SK-N-SH treated with all-trans-retinoic acid at 6 μM for 48 hours (cell line): ENCODE data around the gene KAT2B.

ENCODE experiments used
- ATAC-seq: fragments of 200-7000 bp; cut with Tn5 transposase; 3 replicates; pipeline ENCODE4 v1.9.1; 2020; ENCODE audit warnings: mild to moderate bottlenecking, moderate library complexity
- BACH2 ChIP-seq: fragments of 250-450 bp; sonication (Bioruptor Pico); IDR thresholded peaks from 2 replicates; pipeline ENCODE4 v1.9.0; 2021; ENCODE audit warnings: mild to moderate bottlenecking, borderline replicate concordance
- CSDC2 ChIP-seq: fragments of 250-450 bp; sonication (Bioruptor Pico); IDR thresholded peaks from 2 replicates; pipeline ENCODE4 v1.5.0; 2020; ENCODE audit warnings: mild to moderate bottlenecking, moderate library complexity
- CSRNP3 ChIP-seq: fragments of 250-450 bp; sonication (Bioruptor Pico); IDR thresholded peaks from 2 replicates; pipeline ENCODE4 v1.5.1; 2021; ENCODE audit warnings: mild to moderate bottlenecking, moderate library complexity
- GLIS3 ChIP-seq: fragments of 250-450 bp; sonication (Bioruptor Pico); IDR thresholded peaks from 2 replicates; pipeline ENCODE4 v1.5.0; 2020; ENCODE audit warnings: mild to moderate bottlenecking, moderate library complexity
- ISL1 ChIP-seq: fragments of 250-450 bp; sonication (Bioruptor Pico); IDR thresholded peaks from 2 replicates; pipeline ENCODE4 v2.1.2; 2022; ENCODE audit warnings: mild to moderate bottlenecking, moderate library complexity
- OSR1 ChIP-seq: fragments of 250-450 bp; sonication (Bioruptor Pico); IDR thresholded peaks from 2 replicates; pipeline ENCODE4 v1.8.0; 2022; ENCODE audit warnings: moderate library complexity, mild to moderate bottlenecking, inconsistent platforms
- PATZ1 ChIP-seq: fragments of 250-450 bp; sonication (Bioruptor Pico); IDR thresholded peaks from 2 replicates; pipeline ENCODE4 v1.8.0; 2020; ENCODE audit warnings: mild to moderate bottlenecking, moderate library complexity, borderline replicate concordance
- RARB ChIP-seq: fragments of 250-450 bp; sonication (Bioruptor Pico); IDR thresholded peaks from 2 replicates; pipeline ENCODE4 v1.8.0; 2021; ENCODE audit warnings: mild to moderate bottlenecking, moderate library complexity
- SNAI2 ChIP-seq: fragments of 250-450 bp; sonication (Bioruptor Pico); IDR thresholded peaks from 2 replicates; pipeline ENCODE4 v1.5.0; 2020; ENCODE audit warnings: mild to moderate bottlenecking, moderate library complexity
- TCF4 ChIP-seq: fragments of 250-450 bp; sonication (Bioruptor Pico); IDR thresholded peaks from 2 replicates; pipeline ENCODE4 v1.8.0; 2021; ENCODE audit warnings: mild to moderate bottlenecking, moderate library complexity, borderline replicate concordance
- TOX ChIP-seq: fragments of 250-450 bp; sonication (Bioruptor Pico); IDR thresholded peaks from 2 replicates; pipeline ENCODE4 v1.8.0; 2021; ENCODE audit warnings: mild to moderate bottlenecking, moderate library complexity, borderline replicate concordance
- TSHZ2 ChIP-seq: fragments of 250-450 bp; sonication (Bioruptor Pico); IDR thresholded peaks from 2 replicates; pipeline ENCODE4 v1.5.0; 2020; ENCODE audit warnings: mild to moderate bottlenecking, moderate library complexity
- ZC3H10 ChIP-seq: fragments of 250-450 bp; sonication (Bioruptor Pico); IDR thresholded peaks from 2 replicates; pipeline ENCODE4 v1.5.1; 2021; ENCODE audit warnings: mild to moderate bottlenecking, moderate library complexity
- ZFP30 ChIP-seq: fragments of 450-650 bp; formaldehyde crosslinking; IDR thresholded peaks from 2 replicates; pipeline ENCODE4 v1.5.0; 2022; ENCODE audit warnings: mild to moderate bottlenecking, moderate library complexity
- ZNF565 ChIP-seq: fragments of 450-650 bp; formaldehyde crosslinking; conservative IDR thresholded peaks from 2 replicates; pipeline ENCODE4 v1.5.0; 2020; ENCODE audit warnings: low read depth, mild to moderate bottlenecking, moderate library complexity
- ZNF70 ChIP-seq: fragments of 450-650 bp; formaldehyde crosslinking; IDR thresholded peaks from 2 replicates; pipeline ENCODE4 v1.5.0; 2020; ENCODE audit warnings: mild to moderate bottlenecking, moderate library complexity
- TF ChIP-seq, protein P1 (sequence below): fragments of 250-450 bp; sonication (Bioruptor Pico); IDR thresholded peaks from 2 replicates; pipeline ENCODE4 v1.8.0; 2021; ENCODE audit warnings: low read depth, mild to moderate bottlenecking, moderate library complexity, borderline replicate concordance

Gene KAT2B

DNA sequence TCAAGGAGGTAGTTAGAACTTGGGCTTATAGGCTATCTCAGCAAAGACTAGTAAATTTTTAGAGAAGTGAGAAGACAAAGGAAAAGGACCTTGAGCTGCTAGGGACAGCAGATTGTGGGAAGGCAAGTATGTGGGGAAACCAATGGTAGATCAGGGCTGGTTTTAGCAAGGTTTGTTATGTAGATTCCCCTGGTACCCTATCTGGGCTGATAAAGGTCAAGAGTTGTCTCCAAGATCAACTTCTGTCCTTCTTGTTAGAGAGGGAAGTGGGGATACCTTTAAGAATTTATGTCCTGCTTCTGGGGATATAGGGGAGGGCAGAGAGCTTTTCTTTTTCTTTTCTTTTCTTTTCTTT, 28.9 kb downstream of the KAT2B start:
- ATAC-seq, result no peak
- TF ChIP-seq, protein P1, sequence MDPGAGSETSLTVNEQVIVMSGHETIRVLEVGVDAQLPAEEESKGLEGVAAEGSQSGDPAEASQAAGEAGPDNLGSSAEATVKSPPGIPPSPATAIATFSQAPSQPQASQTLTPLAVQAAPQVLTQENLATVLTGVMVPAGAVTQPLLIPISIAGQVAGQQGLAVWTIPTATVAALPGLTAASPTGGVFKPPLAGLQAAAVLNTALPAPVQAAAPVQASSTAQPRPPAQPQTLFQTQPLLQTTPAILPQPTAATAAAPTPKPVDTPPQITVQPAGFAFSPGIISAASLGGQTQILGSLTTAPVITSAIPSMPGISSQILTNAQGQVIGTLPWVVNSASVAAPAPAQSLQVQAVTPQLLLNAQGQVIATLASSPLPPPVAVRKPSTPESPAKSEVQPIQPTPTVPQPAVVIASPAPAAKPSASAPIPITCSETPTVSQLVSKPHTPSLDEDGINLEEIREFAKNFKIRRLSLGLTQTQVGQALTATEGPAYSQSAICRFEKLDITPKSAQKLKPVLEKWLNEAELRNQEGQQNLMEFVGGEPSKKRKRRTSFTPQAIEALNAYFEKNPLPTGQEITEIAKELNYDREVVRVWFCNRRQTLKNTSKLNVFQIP, result no peak
- no peak for TF ChIP-seq CSDC2 (CRISPR knock-in tag)
- TF ChIP-seq RARB (CRISPR knock-in tag), result no peak
- TF ChIP-seq GLIS3, result no peak
- no peak for TF ChIP-seq TOX (CRISPR knock-in tag)
- no peak for TF ChIP-seq ZNF70 (CRISPR knock-in tag)
- no peak for TF ChIP-seq BACH2 (CRISPR knock-in tag)
- no peak for TF ChIP-seq ZC3H10 (CRISPR knock-in tag)
- TF ChIP-seq PATZ1 (CRISPR knock-in tag), result no peak
- TF ChIP-seq ZFP30 (CRISPR knock-in tag), result no peak
- TF ChIP-seq ISL1 (CRISPR knock-in tag), result no peak

DNA sequence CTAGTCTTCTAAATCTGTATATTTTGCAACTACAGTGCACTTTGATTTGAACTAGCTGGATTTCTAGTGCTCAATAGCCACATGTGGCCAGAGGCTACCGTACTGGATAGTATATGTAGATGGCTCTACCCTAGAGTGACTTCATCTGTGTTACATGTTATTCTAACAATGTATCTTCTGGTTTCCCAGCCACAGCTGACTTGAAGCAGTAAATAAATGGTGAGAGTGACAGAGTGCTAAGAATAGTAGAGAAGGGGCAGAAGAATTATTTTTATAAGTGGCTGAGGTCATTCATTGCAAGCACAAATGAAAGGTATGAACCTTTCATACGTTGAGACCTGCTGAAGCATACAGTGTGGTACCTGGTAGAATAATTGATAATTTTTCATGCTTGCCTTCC, 30.9 kb downstream of the KAT2B start:
- ATAC-seq, result no peak
- TF ChIP-seq ZNF565 (CRISPR knock-in tag), result no peak
- TF ChIP-seq RARB (CRISPR knock-in tag), result no peak
- no peak for TF ChIP-seq TOX (CRISPR knock-in tag)
- TF ChIP-seq PATZ1 (CRISPR knock-in tag), result no peak
- no peak for TF ChIP-seq CSDC2 (CRISPR knock-in tag)
- no peak for TF ChIP-seq TCF4 (CRISPR knock-in tag)
- TF ChIP-seq BACH2 (CRISPR knock-in tag), result no peak
- no peak for TF ChIP-seq ZNF70 (CRISPR knock-in tag)
- no peak for TF ChIP-seq CSRNP3 (CRISPR knock-in tag)
- TF ChIP-seq GLIS3, result no peak
- TF ChIP-seq SNAI2 (CRISPR knock-in tag), result no peak

DNA sequence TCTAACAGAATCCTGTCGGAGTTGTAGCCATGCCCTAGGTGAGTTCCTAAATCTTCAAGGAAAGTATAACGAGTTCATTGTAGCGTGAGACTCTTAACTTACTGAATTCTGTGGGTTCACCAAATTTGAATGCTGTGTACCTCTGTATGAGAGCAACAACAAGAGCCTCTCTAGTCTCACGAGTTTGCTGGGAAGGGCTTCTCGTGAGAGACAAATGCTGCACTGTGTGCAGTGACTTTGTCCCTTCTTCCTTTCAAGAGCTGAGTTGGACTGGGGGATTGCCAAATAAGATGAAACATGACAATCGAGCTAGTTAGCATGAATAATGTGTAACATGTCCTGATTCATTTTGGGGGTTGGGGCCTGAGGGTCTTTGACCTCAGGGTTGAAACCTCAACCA, 32.2 kb downstream of the KAT2B start:
- ATAC-seq, result no peak
- no peak for TF ChIP-seq ZNF565 (CRISPR knock-in tag)
- no peak for TF ChIP-seq ZNF70 (CRISPR knock-in tag)
- TF ChIP-seq RARB (CRISPR knock-in tag), result no peak
- TF ChIP-seq TSHZ2 (CRISPR knock-in tag), result no peak
- TF ChIP-seq OSR1, result no peak
- TF ChIP-seq TCF4 (CRISPR knock-in tag), result no peak
- no peak for TF ChIP-seq BACH2 (CRISPR knock-in tag)
- no peak for TF ChIP-seq ZC3H10 (CRISPR knock-in tag)
- no peak for TF ChIP-seq TOX (CRISPR knock-in tag)
- no peak for TF ChIP-seq CSRNP3 (CRISPR knock-in tag)
